Esophagus muscularis mucosa (tissue), 4 donors: Measurements from ENCODE around the gene RNF144B.

Experiments used
- EP300 ChIP-seq: sonication (generic); formaldehyde crosslinking; IDR thresholded peaks from one replicate; pipeline ENCODE4 v1.6.1; 2017; ENCODE audit warnings: antibody characterized with exemption
- POLR2A ChIP-seq: fragments of 450-650 bp; IDR thresholded peaks from one replicate; pipeline ENCODE4 v1.6.1; 2017; ENCODE audit warnings: antibody characterized with exemption, moderate library complexity, mild to moderate bottlenecking, low read depth
- TF ChIP-seq, protein P1 (sequence below), 3 experiments: fragments of 200-600 bp in 2 of 3; fragments of 450-650 bp in 1 of 3; sonication (generic) in 2 of 3; IDR thresholded peaks; one replicate each; pipeline ENCODE4 v1.5.1; 2017 to 2019; ENCODE audit warnings: antibody characterized with exemption in 3 of 3, mild to moderate bottlenecking in 2 of 3, moderate library complexity in 1 of 3

DNA sequence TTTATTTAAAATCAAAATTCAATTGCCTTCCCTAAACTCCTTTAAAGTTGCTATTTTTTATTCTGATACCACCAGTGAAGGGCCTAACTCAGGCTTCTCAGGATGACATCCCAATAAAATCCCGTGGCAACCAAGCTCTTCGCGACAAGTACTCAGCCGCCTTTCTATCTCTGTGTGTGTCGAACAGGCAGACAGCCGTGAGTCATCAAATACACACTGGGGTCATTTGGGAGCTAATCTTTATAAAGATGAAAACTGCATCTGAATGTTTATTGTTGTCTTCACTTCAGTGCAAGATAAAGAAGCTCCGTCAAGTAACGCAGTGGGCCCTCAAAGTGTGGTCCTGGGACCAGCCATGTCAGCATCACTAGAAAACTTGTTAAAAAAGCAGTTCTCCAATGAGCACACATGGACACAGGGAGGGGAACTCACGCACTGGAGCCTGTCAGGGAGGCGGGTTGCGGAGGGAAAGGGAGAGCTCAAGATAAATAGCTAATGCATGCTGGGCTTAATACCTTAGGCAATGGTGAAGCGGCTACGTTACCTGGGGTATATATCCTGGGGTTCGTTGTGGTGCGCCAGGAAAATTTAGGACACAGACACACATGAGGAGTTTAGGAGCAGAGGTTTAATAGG is 119.3 kb downstream of the RNF144B start:
- no peak for TF ChIP-seq EP300
- TF ChIP-seq, protein P1, sequence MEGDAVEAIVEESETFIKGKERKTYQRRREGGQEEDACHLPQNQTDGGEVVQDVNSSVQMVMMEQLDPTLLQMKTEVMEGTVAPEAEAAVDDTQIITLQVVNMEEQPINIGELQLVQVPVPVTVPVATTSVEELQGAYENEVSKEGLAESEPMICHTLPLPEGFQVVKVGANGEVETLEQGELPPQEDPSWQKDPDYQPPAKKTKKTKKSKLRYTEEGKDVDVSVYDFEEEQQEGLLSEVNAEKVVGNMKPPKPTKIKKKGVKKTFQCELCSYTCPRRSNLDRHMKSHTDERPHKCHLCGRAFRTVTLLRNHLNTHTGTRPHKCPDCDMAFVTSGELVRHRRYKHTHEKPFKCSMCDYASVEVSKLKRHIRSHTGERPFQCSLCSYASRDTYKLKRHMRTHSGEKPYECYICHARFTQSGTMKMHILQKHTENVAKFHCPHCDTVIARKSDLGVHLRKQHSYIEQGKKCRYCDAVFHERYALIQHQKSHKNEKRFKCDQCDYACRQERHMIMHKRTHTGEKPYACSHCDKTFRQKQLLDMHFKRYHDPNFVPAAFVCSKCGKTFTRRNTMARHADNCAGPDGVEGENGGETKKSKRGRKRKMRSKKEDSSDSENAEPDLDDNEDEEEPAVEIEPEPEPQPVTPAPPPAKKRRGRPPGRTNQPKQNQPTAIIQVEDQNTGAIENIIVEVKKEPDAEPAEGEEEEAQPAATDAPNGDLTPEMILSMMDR (IDR thresholded peaks at IDR 0.05): no peak
- no peak for TF ChIP-seq POLR2A
